Fibroblast of skin of abdomen (primary cell): ENCODE results near the gene EPHB2.

Experiments used
- DNase-seq: peaks from one replicate; pipeline ENCODE4 v3.0.0-alpha.2; 2013

EPHB2 gene

GRCh38 chr1:22752339-22752738 lies 41.7 kb downstream of the EPHB2 start:
- DNase-seq = no peak

GRCh38 chr1:22753481-22753971 lies 42.9 kb downstream of the EPHB2 start:
- peak; percentile 92 for DNase-seq

GRCh38 chr1:22754106-22754768 lies 43.6 kb downstream of the EPHB2 start:
- peak; percentile 40 for DNase-seq

- no peak for DNase-seq
These were observed 44.2 kb downstream of the EPHB2 start for GRCh38 chr1:22754824-22755223.

GRCh38 chr1:22755641-22756040 lies 45.0 kb downstream of the EPHB2 start:
- DNase-seq = no peak

- DNase-seq = no peak
These were observed 45.6 kb downstream of the EPHB2 start for GRCh38 chr1:22756125-22756735.

GRCh38 chr1:22760455-22760854 lies 49.8 kb downstream of the EPHB2 start:
- DNase-seq = peak; percentile 14

- DNase-seq = no peak
These were observed 50.5 kb downstream of the EPHB2 start for GRCh38 chr1:22761101-22761500.

GRCh38 chr1:22761821-22762220 lies 51.2 kb downstream of the EPHB2 start:
- DNase-seq = no peak

- DNase-seq = peak; percentile 18
These were observed 53.0 kb downstream of the EPHB2 start for GRCh38 chr1:22763487-22764200.

- no peak for DNase-seq
These were observed 57.2 kb downstream of the EPHB2 start for GRCh38 chr1:22767852-22768251.

GRCh38 chr1:22769932-22770331 lies 59.3 kb downstream of the EPHB2 start:
- no peak for DNase-seq

GRCh38 chr1:22772014-22772413 lies 61.4 kb downstream of the EPHB2 start:
- DNase-seq = no peak

GRCh38 chr1:22773981-22774832 lies 63.6 kb downstream of the EPHB2 start:
- DNase-seq = peak; percentile 31

GRCh38 chr1:22774833-22775182 lies 64.2 kb downstream of the EPHB2 start:
- no peak for DNase-seq

- no peak for DNase-seq
These were observed 64.8 kb downstream of the EPHB2 start for GRCh38 chr1:22775478-22775877.

- no peak for DNase-seq
These were observed 65.5 kb downstream of the EPHB2 start for GRCh38 chr1:22776035-22776613.

- DNase-seq = no peak
These were observed 66.9 kb downstream of the EPHB2 start for GRCh38 chr1:22777388-22778057.

- DNase-seq = no peak
These were observed 67.8 kb downstream of the EPHB2 start for GRCh38 chr1:22778408-22778807.

- DNase-seq = no peak
These were observed 68.4 kb downstream of the EPHB2 start for GRCh38 chr1:22778862-22779520.

GRCh38 chr1:22780696-22781095 lies 70.1 kb downstream of the EPHB2 start:
- no peak for DNase-seq
